NCI-H2029 (cell line): ENCODE results near the gene RASA2.
"Not testable (repeated sequence)": the region's sequence is repeated elsewhere in the genome, so short reads cannot be mapped to it uniquely, and the experiment has no call there.

Experiments
- DNase-seq: peaks from one replicate; lab custom pipeline; 2025; lab: John Stamatoyannopoulos, UW

RASA2 gene

GRCh38 chr3:141578202-141578973 lies 91.6 kb downstream of the RASA2 start:
- DNase-seq = no peak

- no peak for DNase-seq
Measured at GRCh38 chr3:141594357-141594756, 107.5 kb downstream of the RASA2 start.

- DNase-seq = no peak
Measured at GRCh38 chr3:141597931-141598330, 111.1 kb downstream of the RASA2 start.

- DNase-seq = no peak
Measured at GRCh38 chr3:141600331-141600730, 113.5 kb downstream of the RASA2 start.

GRCh38 chr3:141602706-141603105 lies 115.9 kb downstream of the RASA2 start:
- DNase-seq = no peak

GRCh38 chr3:141603473-141604035 lies 116.7 kb downstream of the RASA2 start:
- DNase-seq = no peak

GRCh38 chr3:141605883-141606282 lies 119.1 kb downstream of the RASA2 start:
- no peak for DNase-seq

GRCh38 chr3:141608438-141608837 lies 121.6 kb downstream of the RASA2 start:
- DNase-seq = no peak

- DNase-seq = no peak
Measured at GRCh38 chr3:141610939-141611338, 124.1 kb downstream of the RASA2 start.

- DNase-seq = no peak
Measured at GRCh38 chr3:141618103-141618910, 131.5 kb downstream of the RASA2 start.

- DNase-seq = no peak
Measured at GRCh38 chr3:141618938-141619337, 132.1 kb downstream of the RASA2 start.

- no peak for DNase-seq
Measured at GRCh38 chr3:141619450-141619849, 132.6 kb downstream of the RASA2 start.

- DNase-seq = no peak
Measured at GRCh38 chr3:141623691-141624090, 136.9 kb downstream of the RASA2 start.

- DNase-seq = no peak
Measured at GRCh38 chr3:141625506-141625905, 138.7 kb downstream of the RASA2 start.

GRCh38 chr3:141628334-141628733 lies 141.5 kb downstream of the RASA2 start:
- not testable (repeated sequence) for DNase-seq

- DNase-seq = not testable (repeated sequence)
Measured at GRCh38 chr3:141628868-141629441, 142.1 kb downstream of the RASA2 start.

GRCh38 chr3:141629976-141630375 lies 143.1 kb downstream of the RASA2 start:
- no peak for DNase-seq

- no peak for DNase-seq
Measured at GRCh38 chr3:141632779-141633374, 146.1 kb downstream of the RASA2 start.

- DNase-seq = no peak
Measured at GRCh38 chr3:141642215-141642614, 155.4 kb downstream of the RASA2 start.

- no peak for DNase-seq
Measured at GRCh38 chr3:141643391-141643790, 156.6 kb downstream of the RASA2 start.

GRCh38 chr3:141643796-141644195 lies 157.0 kb downstream of the RASA2 start:
- no peak for DNase-seq

- DNase-seq = peak; percentile 43
Measured at GRCh38 chr3:141644931-141645330, 158.1 kb downstream of the RASA2 start.
